ENCODE measurements around the gene LFNG. TPM values are rescaled to one million over a fixed set of nuclear protein-coding genes. Genes with fewer than 3 reads are reported as not detected.

The LFNG gene, protein sequence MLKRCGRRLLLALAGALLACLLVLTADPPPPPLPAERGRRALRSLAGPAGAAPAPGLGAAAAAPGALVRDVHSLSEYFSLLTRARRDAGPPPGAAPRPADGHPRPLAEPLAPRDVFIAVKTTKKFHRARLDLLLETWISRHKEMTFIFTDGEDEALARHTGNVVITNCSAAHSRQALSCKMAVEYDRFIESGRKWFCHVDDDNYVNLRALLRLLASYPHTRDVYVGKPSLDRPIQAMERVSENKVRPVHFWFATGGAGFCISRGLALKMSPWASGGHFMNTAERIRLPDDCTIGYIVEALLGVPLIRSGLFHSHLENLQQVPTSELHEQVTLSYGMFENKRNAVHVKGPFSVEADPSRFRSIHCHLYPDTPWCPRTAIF
- polyA plus RNA-seq (2011; rRNA removed) (2.3 and 2.9 TPM in 2 replicates), polyA plus RNA-seq (2017; fragmentation: RNase III; extraction: RNeasy Plus Mini Kit Qiagen cat#74134 plus additional on column Dnase treatment) (5.8 to 7.3 TPM (median 6.3 TPM) in 3 replicates), polyA minus RNA-seq (2011; rRNA and poly(A)+ RNA removed) (2.7 and 3.0 TPM in 2 replicates)
- 4.7 and 6.4 TPM in 2 replicates for polyA plus RNA-seq (2012; cell fraction: cytosol; rRNA removed)
- 10.0 and 15.6 TPM in 2 replicates for polyA plus RNA-seq (2012; cell fraction: nucleus; rRNA removed)

DNA sequence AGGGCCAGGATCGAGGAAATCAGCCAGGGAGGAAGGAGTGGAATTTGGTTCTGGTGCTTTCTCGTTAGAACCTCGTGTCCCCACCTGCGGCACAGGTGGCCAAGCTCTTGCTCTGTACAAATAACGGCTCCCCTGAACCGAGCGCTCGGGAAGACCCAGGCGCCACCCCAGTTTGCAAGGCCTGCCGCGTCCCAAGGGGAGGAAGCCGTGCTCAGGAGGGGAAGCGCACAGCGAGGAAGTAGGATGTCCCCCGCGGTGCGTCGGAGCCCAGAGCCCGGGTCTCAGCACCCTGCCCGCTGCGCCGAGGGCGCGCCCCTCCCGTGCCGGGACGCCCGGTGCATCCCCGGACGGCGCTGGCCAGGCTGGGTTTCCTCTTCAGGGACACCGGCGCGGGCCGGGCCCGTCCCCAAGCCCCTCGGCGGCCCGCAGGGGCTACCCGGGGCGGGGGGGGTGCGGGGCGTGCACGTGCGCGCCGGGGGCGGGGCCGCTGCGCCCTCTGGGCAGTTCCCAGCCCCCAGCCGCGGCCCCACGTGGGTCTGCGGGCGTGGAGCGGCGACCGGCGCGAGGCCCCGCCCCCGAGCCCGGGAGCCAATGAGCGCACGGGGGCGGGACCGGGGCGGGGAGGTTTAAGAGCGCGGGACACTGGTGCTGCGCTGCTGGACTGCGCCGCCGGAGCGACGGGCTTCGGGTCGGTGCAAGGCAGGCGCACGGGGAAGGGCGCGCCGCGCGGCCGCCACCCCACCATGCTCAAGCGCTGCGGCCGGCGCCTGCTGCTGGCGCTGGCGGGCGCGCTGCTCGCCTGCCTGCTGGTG, at the start of gene LFNG:
Gene LFNG, plus strand, starts transcription at position 656 of the 812 bp plus-strand sequence. Its CDS starts 88 bp downstream, at position 744.
- CTCF ChIA-PET = no interaction called here
- FAIRE-seq = no peak
- Histone ChIP-seq H3K4me2 (peak within 1 kb of the TSS; percentile 99), H3K9me3 (no peaks in the 10 kb centered on the region), H3K4me3 (peak within 1 kb of the TSS; percentile 55), H3K4me1 (peaks cover 65% of the 10 kb centered on the region), H3K27ac (peak within 1 kb of the TSS; percentile 83 to 95)
- POLR2A ChIA-PET = no interaction called here
- peak; percentile 92 for DNase-seq (ENCODE audit: low read depth in 1 of 2, low spot score in 1 of 2)
- TF ChIP-seq MAZ (IDR thresholded peaks at IDR 0.05; ENCODE audit: borderline replicate concordance, low read depth, low read length) (no peak), POLR2A (IDR thresholded peaks at IDR 0.05; ENCODE audit: low read length) (peak; percentile 100), MAFK (IDR thresholded peaks at IDR 0.05; ENCODE audit: partially characterized antibody) (no peak), TFCP2L1 (CRISPR knock-in tag; IDR thresholded peaks at IDR 0.05) (no peak), KDM1A (IDR thresholded peaks at IDR 0.05; ENCODE audit: low read depth) (no peak), CHD2 (IDR thresholded peaks at IDR 0.05; ENCODE audit: low read length, partially characterized antibody) (no peak), USF2 (IDR thresholded peaks at IDR 0.05) (no peak), JUN (IDR thresholded peaks at IDR 0.05) (peak; percentile 30 to 87; a peak in 2 of 5 replicates), NPAS2 (CRISPR knock-in tag; IDR thresholded peaks at IDR 0.05; ENCODE audit: borderline replicate concordance) (no peak), MYC (IDR thresholded peaks at IDR 0.05; ENCODE audit: borderline replicate concordance, low read length) (peak; percentile 46; the same call in 1 of the 2 replicates), EHMT2 (IDR thresholded peaks at IDR 0.05; ENCODE audit: low read depth) (no peak), PHF8 (IDR thresholded peaks at IDR 0.05; ENCODE audit: borderline replicate concordance, low read depth) (no peak), BHLHE40 (IDR thresholded peaks at IDR 0.05; ENCODE audit: low read depth, low read length) (0 out of 2 replicates have a peak, but pooled peaks have one; percentile 7), E2F6 (IDR thresholded peaks at IDR 0.05; ENCODE audit: borderline replicate concordance, low read depth) (0 out of 2 replicates have a peak, but pooled peaks have one; percentile 50), BCL3 (IDR thresholded peaks at IDR 0.05) (peak; percentile 96), ZNF302 (CRISPR knock-in tag; IDR thresholded peaks at IDR 0.05) (no peak), HMGXB4 (CRISPR knock-in tag; IDR thresholded peaks at IDR 0.05; ENCODE audit: borderline replicate concordance) (no peak), HOXB13 (CRISPR knock-in tag; IDR thresholded peaks at IDR 0.05; ENCODE audit: low read depth) (no peak)
- TF ChIP-seq, protein P1, sequence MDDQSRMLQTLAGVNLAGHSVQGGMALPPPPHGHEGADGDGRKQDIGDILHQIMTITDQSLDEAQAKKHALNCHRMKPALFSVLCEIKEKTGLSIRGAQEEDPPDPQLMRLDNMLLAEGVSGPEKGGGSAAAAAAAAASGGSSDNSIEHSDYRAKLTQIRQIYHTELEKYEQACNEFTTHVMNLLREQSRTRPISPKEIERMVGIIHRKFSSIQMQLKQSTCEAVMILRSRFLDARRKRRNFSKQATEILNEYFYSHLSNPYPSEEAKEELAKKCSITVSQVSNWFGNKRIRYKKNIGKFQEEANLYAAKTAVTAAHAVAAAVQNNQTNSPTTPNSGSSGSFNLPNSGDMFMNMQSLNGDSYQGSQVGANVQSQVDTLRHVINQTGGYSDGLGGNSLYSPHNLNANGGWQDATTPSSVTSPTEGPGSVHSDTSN (IDR thresholded peaks at IDR 0.05) = no peak
- TF ChIP-seq, protein P2, sequence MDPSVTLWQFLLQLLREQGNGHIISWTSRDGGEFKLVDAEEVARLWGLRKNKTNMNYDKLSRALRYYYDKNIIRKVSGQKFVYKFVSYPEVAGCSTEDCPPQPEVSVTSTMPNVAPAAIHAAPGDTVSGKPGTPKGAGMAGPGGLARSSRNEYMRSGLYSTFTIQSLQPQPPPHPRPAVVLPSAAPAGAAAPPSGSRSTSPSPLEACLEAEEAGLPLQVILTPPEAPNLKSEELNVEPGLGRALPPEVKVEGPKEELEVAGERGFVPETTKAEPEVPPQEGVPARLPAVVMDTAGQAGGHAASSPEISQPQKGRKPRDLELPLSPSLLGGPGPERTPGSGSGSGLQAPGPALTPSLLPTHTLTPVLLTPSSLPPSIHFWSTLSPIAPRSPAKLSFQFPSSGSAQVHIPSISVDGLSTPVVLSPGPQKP (IDR thresholded peaks at IDR 0.05; ENCODE audit: low read depth, low read length) = no peak
- TF ChIP-seq, protein P3, sequence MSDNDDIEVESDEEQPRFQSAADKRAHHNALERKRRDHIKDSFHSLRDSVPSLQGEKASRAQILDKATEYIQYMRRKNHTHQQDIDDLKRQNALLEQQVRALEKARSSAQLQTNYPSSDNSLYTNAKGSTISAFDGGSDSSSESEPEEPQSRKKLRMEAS (IDR thresholded peaks at IDR 0.05) = peak; percentile 55; the same call in 1 of the 2 replicates
- WGBS (ENCODE audit: missing lambda C conversion rate) = 10% methylated on average over 28 of the region's 95 CpGs
- peak; percentile 64 to 73 for ATAC-seq
